ENCODE results near the gene INSIG1. TPM values are rescaled to one million over a fixed set of nuclear protein-coding genes. Genes with fewer than 3 reads are reported as not detected.

INSIG1 gene
- total and polyA plus RNA-seq, 12 donors, result 9.9 to 249 (median 56.1) TPM

- intact Hi-C loops (cut with DNase I), result loop anchor here in 1 of 2 donors (5.0 kb wide), 1 partner anchor 170 kb away; no protein-coding TSS in a partner anchor
- no peaks in the 10 kb centered on the region for H3K4me1 ChIP-seq (replicated peaks in 1 of 2)
- TF ChIP-seq CTCF (IDR thresholded peaks at IDR 0.05), result no peak
- no peak for TF ChIP-seq POLR2A (IDR thresholded peaks at IDR 0.05)
- 75 to 85% (median 77%) methylated on average over 7 to 21 of the region's 21 CpGs for WGBS, 4 donors
- no peak for DNase-seq
- no peak overlapping the region for H3K4me3 ChIP-seq
- no peak overlapping the region for H3K27ac ChIP-seq
- no peaks in the 10 kb centered on the region for H3K9me3 ChIP-seq (replicated peaks in 1 of 3)
- H3K27me3 ChIP-seq, result peaks cover 17% of the 10 kb centered on the region
- H3K36me3 ChIP-seq (replicated peaks in 1 of 2), result no peaks in the 10 kb centered on the region
Observed at GRCh38 chr7:155352076-155352752, 54.5 kb downstream of the INSIG1 start.

- TF ChIP-seq CTCF (IDR thresholded peaks at IDR 0.05) (no peak), POLR2A (IDR thresholded peaks at IDR 0.05) (no peak)
- Histone ChIP-seq H3K27me3 (peaks cover 17% of the 10 kb centered on the region), H3K27ac (no peak overlapping the region), H3K36me3 (replicated peaks in 1 of 2) (no peaks in the 10 kb centered on the region), H3K4me1 (replicated peaks in 1 of 2) (no peaks in the 10 kb centered on the region), H3K4me3 (no peak overlapping the region), H3K9me3 (replicated peaks in 1 of 3) (no peaks in the 10 kb centered on the region)
- 71 to 82% (median 80%) methylated on average over 5 of the region's 5 CpGs for WGBS, 4 donors
- DNase-seq, result no peak
- intact Hi-C loops (cut with DNase I), result loop anchor here in 1 of 2 donors (5.0 kb wide), 1 partner anchor 170 kb away; no protein-coding TSS in a partner anchor
Observed at GRCh38 chr7:155352753-155353115, 55.1 kb downstream of the INSIG1 start.

- 38 to 51% (median 45%) methylated on average over 8 to 9 of the region's 9 CpGs for WGBS, 4 donors
- peaks cover 19% of the 10 kb centered on the region for H3K27me3 ChIP-seq
- intact Hi-C loops (cut with DNase I), result loop anchor here in 1 of 2 donors (5.0 kb wide), 1 partner anchor 171 kb away; no protein-coding TSS in a partner anchor
- H3K36me3 ChIP-seq (replicated peaks in 1 of 2), result no peaks in the 10 kb centered on the region
- no peak overlapping the region for H3K4me3 ChIP-seq
- no peak for DNase-seq
- no peaks in the 10 kb centered on the region for H3K9me3 ChIP-seq (replicated peaks in 1 of 3)
- H3K27ac ChIP-seq, result no peak overlapping the region
- no peaks in the 10 kb centered on the region for H3K4me1 ChIP-seq (replicated peaks in 1 of 2)
- TF ChIP-seq CTCF (IDR thresholded peaks at IDR 0.05) (no peak), POLR2A (IDR thresholded peaks at IDR 0.05) (no peak)
Observed at GRCh38 chr7:155353256-155353897, 55.7 kb downstream of the INSIG1 start.

- no peaks in the 10 kb centered on the region for H3K4me1 ChIP-seq (replicated peaks in 1 of 2)
- H3K9me3 ChIP-seq (replicated peaks in 1 of 3), result no peaks in the 10 kb centered on the region
- no peaks in the 10 kb centered on the region for H3K36me3 ChIP-seq (replicated peaks in 1 of 2)
- H3K27me3 ChIP-seq, result peaks cover 19% of the 10 kb centered on the region
- no peak for DNase-seq
- no peak overlapping the region for H3K27ac ChIP-seq
- TF ChIP-seq CTCF (IDR thresholded peaks at IDR 0.05) (no peak), POLR2A (IDR thresholded peaks at IDR 0.05) (no peak)
- H3K4me3 ChIP-seq, result no peak overlapping the region
- intact Hi-C loops (cut with DNase I), result loop anchor here in 1 of 2 donors (5.0 kb wide), 1 partner anchor 172 kb away; no protein-coding TSS in a partner anchor
- 64 to 73% (median 70%) methylated on average over 17 to 20 of the region's 20 CpGs for WGBS, 4 donors
Observed at GRCh38 chr7:155354371-155355048, 56.8 kb downstream of the INSIG1 start.

Data from adrenal gland (tissue), 12 donors.